Measurements from ENCODE around the gene PGA3. TPM values are rescaled to one million over a fixed set of nuclear protein-coding genes. Genes with fewer than 3 reads are reported as not detected.

The PGA3 gene
- total and polyA plus RNA-seq, 2 of the 8 experiments (the other 6 are each of a cell fraction or from before 2014, with no cell fraction given) = not detected

GRCh38 chr11:61163714-61164605 lies 39.4 kb upstream of the PGA3 start:
- Histone ChIP-seq H3K23me2 (ENCODE audit: low read depth, low read length) (peaks cover 6% of the 10 kb centered on the region), H4K5ac (ENCODE audit: insufficient read length, low read depth, low read length) (no peak overlapping the region), H2BK120ac (replicated peaks; ENCODE audit: low read depth, low read length) (no peak overlapping the region), H3K14ac (ENCODE audit: insufficient read length) (no peak overlapping the region), H3K4ac (replicated peaks; ENCODE audit: insufficient read length, low read depth, low read length) (no peak overlapping the region), H3K27ac (ENCODE audit: low read depth, low read length) (no peak overlapping the region), H3K79me2 (ENCODE audit: control insufficient read depth in 1 of 2, insufficient read depth in 2 of 2, low read length in 2 of 2) (peaks cover 2 to 16% of the 10 kb centered on the region in 2 experiments; a peak in 2 of 4 replicates), H4K20me1 (replicated peaks in 1 of 2; ENCODE audit: control insufficient read depth in 1 of 2, insufficient read depth in 2 of 2, low read length in 2 of 2) (no peaks in the 10 kb centered on the region), H2AFZ (ENCODE audit: low read length) (no peak overlapping the region), H3K23ac (ENCODE audit: insufficient read length) (no peak overlapping the region), H3K9me3 (ENCODE audit: insufficient read depth in 2 of 2, low read depth in 1 of 2, low read length in 1 of 2) (peaks cover 3 to 4% of the 10 kb centered on the region in 2 experiments; a peak in 1 of 4 replicates), H2BK15ac (ENCODE audit: low read length) (no peak overlapping the region), H3K36me3 (ENCODE audit: control insufficient read depth in 2 of 4, insufficient read depth in 4 of 4, low read length in 3 of 4) (no peaks in the 10 kb centered on the region), H3K4me1 (replicated peaks in 1 of 4; ENCODE audit: control insufficient read depth in 3 of 4, insufficient read depth in 4 of 4, low read length in 3 of 4) (peaks cover 0 to 7% (median 2%) of the 10 kb centered on the region in 4 experiments; a peak in 3 of 7 replicates), H3K18ac (ENCODE audit: extremely low read depth, low read length) (no peak overlapping the region), H2BK5ac (ENCODE audit: low read depth, low read length) (no peak overlapping the region), H4K91ac (replicated peaks; ENCODE audit: insufficient read length, low read length) (no peak overlapping the region), H4K8ac (ENCODE audit: extremely low read depth, insufficient read depth, low read length) (no peak overlapping the region), H3K4me2 (ENCODE audit: insufficient read depth in 1 of 2, low read depth in 2 of 2, low read length in 2 of 2) (no peak overlapping the region), H3K9ac (replicated peaks in 1 of 4; ENCODE audit: extremely low read depth in 1 of 4, low read depth in 3 of 4, low read length in 3 of 4) (no peak overlapping the region), H2AK5ac (ENCODE audit: low read depth, low read length) (no peak overlapping the region), H2BK12ac (ENCODE audit: low read depth, low read length) (no peak overlapping the region), H3K79me1 (ENCODE audit: low read depth, low read length) (no peaks in the 10 kb centered on the region; the same call in 1 of the 2 replicates), H2BK20ac (ENCODE audit: low read length) (no peak overlapping the region), H3K56ac (replicated peaks; ENCODE audit: insufficient read length, low read depth, low read length) (no peak overlapping the region), H3K27me3 (replicated peaks in 1 of 4; ENCODE audit: control insufficient read depth in 3 of 4, extremely low read depth in 1 of 4, insufficient read depth in 3 of 4, low read length in 3 of 4) (no peaks in the 10 kb centered on the region), H3K4me3 (ENCODE audit: extremely low read depth in 1 of 4, insufficient read depth in 2 of 4, low read depth in 3 of 4, low read length in 4 of 4) (no peak overlapping the region)
- no peak for FAIRE-seq
- POLR2A ChIA-PET (ENCODE audit: partially characterized antibody) = no interaction called here
- 80% methylated on average over 13 of the region's 13 CpGs; no CpG with 5 or more reads in 1 of the 2 experiments for WGBS, 2 experiments (ENCODE audit: extremely low coverage in 1 of 2, insufficient coverage in 1 of 2, insufficient read length in 1 of 2, insufficient replicate concordance in 2 of 2, low coverage in 1 of 2, low lambda C conversion rate in 2 of 2, missing lambda C conversion rate in 1 of 2)
- DNase-seq (ENCODE audit: low read depth in 1 of 2, low spot score in 2 of 2) = no peak
- CTCF ChIA-PET (ENCODE audit: partially characterized antibody) = no interaction called here
- TF ChIP-seq JUND (IDR thresholded peaks at IDR 0.05; ENCODE audit: low read length) = no peak
- no peak for TF ChIP-seq SIN3A (conservative IDR thresholded peaks at IDR 0.05 in 1 of 2, IDR thresholded peaks at IDR 0.05 in 1 of 2; ENCODE audit: low read depth in 1 of 2, low read length in 2 of 2)
- no peak for TF ChIP-seq EP300 (IDR thresholded peaks at IDR 0.05; ENCODE audit: borderline replicate concordance in 1 of 2, low read depth in 2 of 2, low read length in 2 of 2)
- TF ChIP-seq SRF (IDR thresholded peaks at IDR 0.05; ENCODE audit: low read depth, low read length) = no peak
- no peak for TF ChIP-seq NANOG (IDR thresholded peaks at IDR 0.05; ENCODE audit: insufficient read depth, low read depth, low read length, poor library complexity, severe bottlenecking)
- TF ChIP-seq NRF1 (IDR thresholded peaks at IDR 0.05; ENCODE audit: low read depth, low read length) = no peak
- TF ChIP-seq RBBP5 (IDR thresholded peaks at IDR 0.05; ENCODE audit: borderline replicate concordance, low read depth, low read length) = no peak
- no peak for TF ChIP-seq SAP30 (IDR thresholded peaks at IDR 0.05; ENCODE audit: insufficient read depth, insufficient replicate concordance, low read length)
- TF ChIP-seq TBP (IDR thresholded peaks at IDR 0.05; ENCODE audit: low read depth, low read length) = no peak

All from H1 (cell line).